HG03378 (cell line): ENCODE measurements around the gene SIDT2.
"Not testable (repeated sequence)": the region's sequence is repeated elsewhere in the genome, so short reads cannot be mapped to it uniquely, and the experiment has no call there.

Experiments used
- ATAC-seq: cut with Tn5 transposase; IDR thresholded peaks from one replicate; pipeline ENCODE4 v1.9.1; 2021; ENCODE audit warnings: mild to moderate bottlenecking, moderate library complexity; ENCODE audit not compliant: unreplicated experiment

The SIDT2 gene

GRCh38 chr11:117178210-117179034 is at the start of gene SIDT2:
TSS of gene SIDT2 (plus strand) at chr11:117178743. CDS start at chr11:117179264, 521 bp downstream.
- peak; percentile 83 for ATAC-seq

DNA sequence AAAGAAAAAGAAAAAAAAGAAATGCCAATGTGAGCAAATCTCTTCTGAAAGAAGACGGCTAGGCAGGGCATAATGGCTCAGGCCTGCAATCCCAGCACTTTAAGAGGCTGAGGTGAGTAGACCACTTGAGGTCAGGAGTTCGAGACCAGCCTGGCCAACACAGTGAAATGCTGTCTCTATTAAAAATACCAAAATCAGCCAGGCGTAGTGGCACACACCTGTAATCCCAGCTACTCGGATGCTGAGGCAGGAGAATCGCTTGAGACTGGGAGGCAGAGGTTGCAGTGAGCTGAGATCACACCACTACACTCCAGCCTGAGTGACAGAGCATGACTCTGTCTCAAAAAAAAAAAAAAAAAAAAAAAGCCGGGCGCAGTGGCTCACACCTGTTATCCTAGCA is 48.1 kb upstream of the SIDT2 start:
- not testable (repeated sequence) for ATAC-seq

DNA sequence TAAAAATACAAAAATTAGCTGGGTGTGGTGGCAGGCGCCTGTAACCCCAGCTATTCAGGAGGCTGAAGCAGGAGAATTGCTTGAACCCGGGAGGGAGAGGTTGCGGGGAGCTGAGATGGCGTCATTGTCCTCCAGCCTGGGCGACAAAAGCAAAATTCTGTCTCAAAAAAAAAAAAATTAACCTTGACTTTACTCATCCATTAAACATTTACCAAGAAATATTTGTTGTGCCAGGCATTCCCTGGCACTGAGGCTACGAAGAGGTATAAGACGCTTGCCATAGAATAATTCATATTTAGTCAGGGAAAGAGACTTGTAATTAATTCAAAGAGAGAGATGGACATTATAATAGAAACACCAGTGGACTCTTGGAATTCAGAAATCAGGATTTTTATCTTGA is 47.7 kb upstream of the SIDT2 start:
- no peak for ATAC-seq

DNA sequence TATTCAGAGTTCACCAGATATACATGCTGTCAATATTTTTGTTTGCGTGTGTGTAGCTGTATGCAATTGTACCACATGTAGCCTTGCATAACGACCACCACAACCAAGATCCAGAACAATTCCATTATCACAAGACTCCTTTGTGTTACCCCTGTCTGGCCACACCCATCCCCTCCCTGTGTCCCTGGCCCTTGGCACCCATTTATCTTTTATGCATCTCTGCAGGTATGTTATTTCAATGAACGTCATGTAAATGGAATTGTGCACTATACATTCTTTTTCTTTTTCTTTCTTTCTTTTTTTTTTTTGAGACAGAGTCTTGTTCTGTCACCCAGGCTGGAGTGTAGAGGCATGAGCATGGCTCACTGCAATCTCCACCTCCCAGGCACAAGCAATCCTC is 44.1 kb upstream of the SIDT2 start:
- ATAC-seq, result no peak

GRCh38 chr11:117134979-117135378 is 43.6 kb upstream of the SIDT2 start:
- ATAC-seq, result not testable (repeated sequence)

- not testable (repeated sequence) for ATAC-seq
Observed at GRCh38 chr11:117137223-117138086, 41.1 kb upstream of the SIDT2 start.

GRCh38 chr11:117143390-117143789 is 35.2 kb upstream of the SIDT2 start:
- peak; percentile 11 for ATAC-seq

- peak; percentile 90 for ATAC-seq
Observed at GRCh38 chr11:117143871-117144476, 34.6 kb upstream of the SIDT2 start, which contains the start of gene PAFAH1B2. TSS of gene PAFAH1B2 (plus strand) at chr11:117144287. CDS start at chr11:117152448, 8,161 bp downstream.

- ATAC-seq, result peak; percentile 37
Observed at GRCh38 chr11:117144477-117145392, 33.8 kb upstream of the SIDT2 start.

DNA sequence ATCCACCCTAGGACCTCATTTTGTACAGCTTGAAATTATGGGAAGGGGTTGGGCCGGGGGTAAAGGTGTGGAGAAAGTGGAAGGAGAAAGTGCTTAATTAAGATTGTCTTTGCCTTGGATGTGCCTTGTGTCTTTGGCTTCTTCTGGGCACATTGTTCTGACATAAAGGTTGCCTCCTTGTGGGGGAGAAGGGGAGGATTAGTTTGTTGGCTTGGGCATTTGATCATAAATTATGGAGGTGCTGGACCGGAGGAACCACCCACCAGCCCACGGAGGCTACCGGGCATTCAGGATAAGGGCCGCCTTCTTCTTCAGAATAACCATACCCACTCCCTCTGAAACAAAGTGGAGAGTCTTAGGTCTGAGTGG is 33.2 kb upstream of the SIDT2 start:
- no peak for ATAC-seq

DNA sequence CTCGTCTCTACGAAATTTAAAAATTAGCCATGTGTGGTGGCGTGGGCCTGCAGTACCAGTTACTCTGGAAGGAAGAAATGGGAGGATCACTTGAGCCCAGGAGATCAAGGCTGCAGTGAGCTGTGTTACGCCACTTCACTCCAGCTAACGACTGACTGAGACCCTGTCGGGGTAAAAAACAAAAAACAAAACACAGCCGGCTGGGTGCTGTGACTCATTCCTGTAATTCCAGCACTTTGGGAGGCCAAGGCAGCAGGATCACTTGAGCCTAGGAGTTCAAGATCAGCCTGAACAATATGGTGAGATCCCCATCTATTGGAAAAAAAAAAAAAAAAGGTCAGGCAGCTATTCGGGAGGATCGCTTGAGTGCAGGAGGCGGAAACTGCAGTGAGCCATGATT is 32.0 kb upstream of the SIDT2 start:
- no peak for ATAC-seq

DNA sequence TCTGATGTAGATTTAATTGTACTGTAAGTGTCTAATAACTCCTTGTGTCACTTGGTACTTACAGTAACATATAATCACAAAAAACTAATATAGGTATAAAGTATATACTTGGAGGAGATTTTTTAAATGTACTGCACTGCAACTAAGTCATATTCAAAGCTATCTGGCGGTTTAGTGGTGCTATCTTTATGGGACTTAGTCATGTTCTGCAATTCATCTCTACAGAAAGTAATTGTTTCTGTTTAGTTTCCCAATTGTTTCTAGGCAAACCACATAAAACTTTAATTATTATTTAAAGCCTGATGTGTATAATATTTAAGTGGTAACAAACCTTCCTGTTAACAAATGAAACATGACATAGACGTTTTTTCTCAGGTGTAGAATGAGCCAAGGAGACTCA is 26.5 kb upstream of the SIDT2 start:
- ATAC-seq, result no peak

DNA sequence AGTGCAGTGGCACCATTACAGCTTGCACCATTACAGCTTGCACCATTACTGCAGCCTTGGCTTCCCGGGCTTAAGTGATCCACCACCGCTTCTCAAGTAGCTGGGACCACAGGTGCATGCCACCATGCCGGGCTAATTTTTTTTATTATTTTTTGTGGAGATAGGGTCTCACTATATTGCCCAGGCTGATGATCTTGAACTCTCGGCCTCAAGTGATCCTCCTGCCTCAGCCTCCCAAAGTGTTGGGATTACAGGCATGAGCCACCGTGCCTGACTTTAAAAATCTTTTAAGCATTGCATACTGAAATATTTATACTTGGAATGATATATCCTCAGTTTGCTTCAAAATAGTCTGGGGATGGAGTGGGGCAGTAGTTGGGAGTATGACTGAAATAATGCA is 24.1 kb upstream of the SIDT2 start:
- no peak for ATAC-seq

DNA sequence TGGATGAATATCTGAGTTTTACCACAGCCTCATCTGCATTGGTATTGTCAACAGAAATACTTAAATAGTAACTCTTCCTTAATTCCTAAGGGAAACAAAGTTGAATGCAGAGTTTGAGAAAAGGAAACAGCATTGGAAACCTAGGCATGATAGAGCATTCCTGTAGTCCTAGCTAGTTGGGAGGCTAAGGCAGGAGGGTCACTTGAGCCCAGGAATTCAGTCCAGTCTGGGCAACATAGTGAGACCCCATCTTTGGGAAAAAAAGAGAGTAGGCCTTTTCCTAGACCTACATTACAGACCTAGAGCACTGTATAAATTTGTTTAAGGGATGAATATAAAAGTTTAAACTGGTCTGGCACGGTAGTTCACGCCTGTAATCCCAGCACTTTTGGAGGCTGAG is 21.0 kb upstream of the SIDT2 start:
- ATAC-seq, result no peak

DNA sequence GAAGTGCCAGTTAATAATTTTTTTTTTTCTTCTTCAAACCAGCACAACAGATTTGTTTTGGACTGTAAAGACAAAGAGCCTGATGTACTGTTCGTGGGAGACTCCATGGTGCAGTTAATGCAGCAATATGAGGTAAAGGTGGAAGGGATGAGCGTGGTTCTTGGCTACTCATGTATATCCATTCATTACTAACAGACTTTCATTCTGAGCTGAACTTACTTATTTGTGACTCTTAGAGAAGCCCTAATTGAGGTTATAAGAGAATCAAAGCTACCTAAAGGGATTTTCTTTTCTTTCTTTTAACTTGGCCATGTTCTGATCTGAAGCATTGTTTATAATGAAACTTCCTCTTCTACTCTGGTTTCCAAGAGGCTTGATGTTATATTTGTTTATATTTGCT is 18.7 kb upstream of the SIDT2 start:
- no peak for ATAC-seq

GRCh38 chr11:117160826-117161225 is 17.7 kb upstream of the SIDT2 start:
- no peak for ATAC-seq

DNA sequence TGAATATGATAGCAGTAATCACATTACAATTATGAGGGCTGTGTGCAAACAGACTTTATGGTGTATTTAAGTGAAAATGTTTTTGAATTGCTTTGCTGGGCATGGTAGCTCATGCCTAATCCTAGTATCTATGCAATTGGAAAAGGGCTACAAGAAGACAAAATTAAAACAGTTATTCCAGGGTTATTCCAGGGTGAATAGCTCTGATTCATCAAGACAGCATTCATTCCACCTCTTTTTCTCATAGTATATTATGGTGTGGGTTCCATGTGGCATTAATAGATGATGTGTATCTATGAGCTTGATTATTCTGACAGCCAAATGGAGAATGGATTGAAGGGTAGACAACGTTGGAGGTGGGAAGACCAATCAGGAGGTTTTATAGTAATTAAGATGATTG is 12.1 kb upstream of the SIDT2 start:
- ATAC-seq, result no peak

DNA sequence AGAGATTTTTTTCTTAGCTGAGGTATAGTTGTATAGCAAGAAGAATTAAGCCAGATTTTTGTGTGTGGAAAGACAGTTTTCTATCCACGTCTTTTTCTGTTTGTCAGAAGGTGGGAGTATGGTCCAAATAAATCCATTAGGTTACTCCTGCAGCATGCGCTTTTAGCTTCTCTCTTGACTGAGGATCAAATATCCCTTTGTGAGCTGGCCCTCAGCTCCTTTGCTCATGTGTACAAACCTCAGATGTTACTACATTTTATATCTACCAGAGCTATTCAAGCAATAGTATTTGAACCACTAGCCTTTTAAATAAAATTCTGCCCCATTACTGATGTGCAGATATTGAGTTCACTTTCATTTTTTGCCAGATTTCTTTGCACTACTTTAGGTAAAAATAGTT is 8.8 kb upstream of the SIDT2 start:
- ATAC-seq, result no peak

- ATAC-seq, result no peak
Observed at GRCh38 chr11:117170210-117170609, 8.3 kb upstream of the SIDT2 start.

- ATAC-seq, result no peak
Observed at GRCh38 chr11:117171007-117171403, 7.5 kb upstream of the SIDT2 start.
